ENCODE measurements around the gene AURKAIP1.

GRCh38 chr1:1340791-1341548 is 34.0 kb downstream of the AURKAIP1 start:
- no peak for TF ChIP-seq CTCF (conservative IDR thresholded peaks at IDR 0.05; ENCODE audit: low read depth, low read length)
- no peak for TF ChIP-seq USF2 (IDR thresholded peaks at IDR 0.05; ENCODE audit: low read depth, low read length)
- TF ChIP-seq POLR2A (IDR thresholded peaks at IDR 0.05; ENCODE audit: low read depth, low read length) = no peak
- no peak for TF ChIP-seq SMC3 (IDR thresholded peaks at IDR 0.05; ENCODE audit: low read depth, low read length)
- TF ChIP-seq MAFK (IDR thresholded peaks at IDR 0.05; ENCODE audit: low read depth, low read length) = no peak
- TF ChIP-seq CEBPB (IDR thresholded peaks at IDR 0.05; ENCODE audit: low read depth, low read length) = no peak
- TF ChIP-seq RFX5 (IDR thresholded peaks at IDR 0.05; ENCODE audit: low read depth, low read length) = no peak
- no peak for TF ChIP-seq RCOR1 (IDR thresholded peaks at IDR 0.05; ENCODE audit: insufficient replicate concordance, low read length)
